HepG2 (cell line): ENCODE data around the gene SPRED2. TPM values are rescaled to one million over a fixed set of nuclear protein-coding genes. Genes with fewer than 3 reads are reported as not detected.

ENCODE experiments used
- ARID5B ChIP-seq: IDR thresholded peaks from 2 replicates; pipeline ENCODE4 v1.4.0; 2020; ENCODE audit warnings: mild to moderate bottlenecking, missing genetic modification reagents
- BCL3 ChIP-seq: sonication (generic); formaldehyde crosslinking; IDR thresholded peaks from 2 replicates; pipeline ENCODE4 v1.5.1; 2020; ENCODE audit warnings: mild to moderate bottlenecking, missing genetic modification reagents, moderate library complexity
- EHMT2 ChIP-seq: fragments of 200-600 bp; sonication (generic); IDR thresholded peaks from 2 replicates; pipeline ENCODE4 v1.7.0; 2017; ENCODE audit warnings: antibody characterized with exemption, low read depth, low read length, borderline replicate concordance
- ELF3 ChIP-seq: IDR thresholded peaks from 2 replicates; pipeline ENCODE4 v1.6.1; 2016; ENCODE audit warnings: missing genetic modification reagents, missing compliant biosample characterization
- EP300 ChIP-seq, 3 experiments: sonication (generic) in 1 of 3; formaldehyde crosslinking in 1 of 3; IDR thresholded peaks; 2 replicates each; pipeline versions ENCODE4 v1.5.1 to v1.6.1; 2011 to 2020; ENCODE audit warnings: low read depth in 2 of 3, low read length in 2 of 3, borderline replicate concordance in 1 of 3, improper control_type of control experiment in 1 of 3, mild to moderate bottlenecking in 1 of 3, missing genetic modification reagents in 1 of 3, moderate library complexity in 1 of 3
- ETV5 ChIP-seq: IDR thresholded peaks from 2 replicates; pipeline ENCODE4 v1.6.1; 2018; ENCODE audit warnings: missing biosample characterization, missing genetic modification reagents, inconsistent platforms, borderline replicate concordance
- GATAD2A ChIP-seq: IDR thresholded peaks from 2 replicates; pipeline ENCODE4 v1.6.1; 2016
- HBP1 ChIP-seq: IDR thresholded peaks from 2 replicates; pipeline ENCODE4 v1.6.1; 2016; ENCODE audit warnings: low read depth, control low read depth
- HNF1B ChIP-seq: sonication (generic); formaldehyde crosslinking; IDR thresholded peaks from 2 replicates; pipeline ENCODE4 v1.5.1; 2020; ENCODE audit warnings: mild to moderate bottlenecking, moderate library complexity, missing genetic modification reagents
- IRX3 ChIP-seq: sonication (generic); formaldehyde crosslinking; IDR thresholded peaks from 2 replicates; pipeline ENCODE4 v1.8.1; 2023; ENCODE audit warnings: mild to moderate bottlenecking, low read depth, missing genetic modification reagents, borderline replicate concordance
- JDP2 ChIP-seq: sonication (generic); formaldehyde crosslinking; IDR thresholded peaks from 2 replicates; pipeline ENCODE4 v1.8.1; 2022; ENCODE audit warnings: missing genetic modification reagents, borderline replicate concordance
- SMAD1 ChIP-seq: sonication (generic); formaldehyde crosslinking; IDR thresholded peaks from 2 replicates; pipeline ENCODE4 v1.4.0; 2020; ENCODE audit warnings: missing genetic modification reagents, low read depth, mild to moderate bottlenecking, borderline replicate concordance
- TEAD3 ChIP-seq: optimal IDR thresholded peaks from 2 replicates; pipeline ENCODE3; 2016; ENCODE audit warnings: borderline replicate concordance
- TIGD3 ChIP-seq: sonication (generic); formaldehyde crosslinking; IDR thresholded peaks from 2 replicates; pipeline ENCODE4 v1.5.1; 2020; ENCODE audit warnings: mild to moderate bottlenecking, missing genetic modification reagents, borderline replicate concordance
- XRCC5 ChIP-seq: fragments of 200-400 bp; formaldehyde crosslinking; optimal IDR thresholded peaks from 2 replicates; pipeline ENCODE3; 2017; ENCODE audit warnings: mild to moderate bottlenecking, low read length
- ZBTB25 ChIP-seq: IDR thresholded peaks from 2 replicates; pipeline ENCODE4 v1.6.1; 2018; ENCODE audit warnings: missing genetic modification reagents
- ZNF605 ChIP-seq: sonication (generic); formaldehyde crosslinking; IDR thresholded peaks from 2 replicates; pipeline ENCODE4 v1.8.0; 2022; ENCODE audit warnings: mild to moderate bottlenecking, missing genetic modification reagents
- polyA plus RNA-seq, 8 experiments: library from polyadenylated mRNA; depleted of rRNA in 3 of 8; stranded (reverse) in 7 of 8; unstranded in 1 of 8; fragments of >200 nt; fragmentation: Illumina TruSeq in 4 of 8; extraction: Trizol in 4 of 8; gene quantifications; 2 replicates each; pipeline versions ENCODE4 v1.2.1 to v1.2.3, GENCODE V29; 2011 to 2016; ENCODE audit warnings: low read depth in 4 of 8, missing spikeins in 1 of 8, mixed read lengths in 1 of 8; ENCODE audit not compliant: insufficient read depth in 1 of 8
- total RNA-seq, 5 experiments: library from RNA; depleted of rRNA; stranded (reverse); fragments of >200 nt; fragmentation: Illumina TruSeq; extraction: Trizol; gene quantifications; 2 replicates each; pipeline ENCODE4 v1.2.3, GENCODE V29; 2016; ENCODE audit warnings: low read depth in 1 of 5

SPRED2 gene
- total and polyA plus RNA-seq, 2 of the 13 experiments (the other 11 are each of a cell fraction or from before 2014, with no cell fraction given) = 13.0 to 37.0 TPM

GRCh38 chr2:65374575-65374974 lies 57.8 kb downstream of the SPRED2 start (continued):
- no peak for TF ChIP-seq TIGD3 (CRISPR knock-in tag)
- TF ChIP-seq EHMT2 = no peak
- no peak for TF ChIP-seq IRX3
- no peak for TF ChIP-seq JDP2 (CRISPR knock-in tag)
- peak; percentile 26 for TF ChIP-seq TEAD3
- TF ChIP-seq GATAD2A (CRISPR knock-in tag) = peak; percentile 36; the same call in 1 of the 2 replicates
- 0 out of 2 replicates have a peak, but pooled peaks have one; percentile 31 for TF ChIP-seq BCL3 (CRISPR knock-in tag)
- peak; percentile 48; the same call in 1 of the 2 replicates for TF ChIP-seq ELF3 (CRISPR knock-in tag)
- no peak for TF ChIP-seq EP300 (IDR thresholded peaks at IDR 0.05; ENCODE audit: low read depth in 2 of 2, low read length in 2 of 2)
- TF ChIP-seq EP300 (CRISPR knock-in tag; IDR thresholded peaks at IDR 0.05; ENCODE audit: borderline replicate concordance) = no peak
- no peak for TF ChIP-seq ZBTB25
- TF ChIP-seq SMAD1 (CRISPR knock-in tag) = no peak
- TF ChIP-seq HBP1 (CRISPR knock-in tag) = no peak
- peak; percentile 13; the same call in 1 of the 2 replicates for TF ChIP-seq ETV5 (CRISPR knock-in tag)
- no peak for TF ChIP-seq ZNF605 (CRISPR knock-in tag)
- peak; percentile 24 for TF ChIP-seq XRCC5
- peak; percentile 52; the same call in 1 of the 2 replicates for TF ChIP-seq HNF1B (CRISPR knock-in tag)
- peak; percentile 26; the same call in 1 of the 2 replicates for TF ChIP-seq ARID5B (CRISPR knock-in tag)
